Effector CD8-positive, alpha-beta T cell (primary cell): ENCODE results near the gene POU6F1.
"Not testable (repeated sequence)": the region's sequence is repeated elsewhere in the genome, so short reads cannot be mapped to it uniquely, and the experiment has no call there.

Source experiments
- DNase-seq: peaks from one replicate; lab custom pipeline; 2025; lab: John Stamatoyannopoulos, UW

Gene POU6F1

GRCh38 chr12:51227962-51228361, 10.1 kb upstream of the POU6F1 start:
- no peak for DNase-seq

GRCh38 chr12:51227112-51227511, 9.2 kb upstream of the POU6F1 start:
- DNase-seq: not testable (repeated sequence)

GRCh38 chr12:51225771-51226170, 7.9 kb upstream of the POU6F1 start:
- no peak for DNase-seq

GRCh38 chr12:51225234-51225633, 7.4 kb upstream of the POU6F1 start:
- no peak for DNase-seq

GRCh38 chr12:51224625-51225024, 6.8 kb upstream of the POU6F1 start:
- DNase-seq: no peak

GRCh38 chr12:51222461-51222860, 4.6 kb upstream of the POU6F1 start:
- no peak for DNase-seq

GRCh38 chr12:51219857-51220256, 2.0 kb upstream of the POU6F1 start:
- DNase-seq: not testable (repeated sequence)

GRCh38 chr12:51219322-51219721, 1.5 kb upstream of the POU6F1 start:
- DNase-seq: no peak

GRCh38 chr12:51218607-51219161, 822 bp upstream of the POU6F1 start:
- DNase-seq: no peak

GRCh38 chr12:51217133-51217967, 512 bp downstream of the POU6F1 start:
- DNase-seq: peak; percentile 46

- no peak for DNase-seq
These were observed 1.2 kb downstream of the POU6F1 start for GRCh38 chr12:51216642-51217041.

- no peak for DNase-seq
These were observed 3.0 kb downstream of the POU6F1 start for GRCh38 chr12:51214895-51215294.

- no peak for DNase-seq
These were observed 7.0 kb downstream of the POU6F1 start for GRCh38 chr12:51210690-51211395.

- DNase-seq: no peak
These were observed 8.6 kb downstream of the POU6F1 start for GRCh38 chr12:51209259-51209658.

GRCh38 chr12:51208016-51208660, 9.7 kb downstream of the POU6F1 start:
- no peak for DNase-seq

- no peak for DNase-seq
These were observed 12.5 kb downstream of the POU6F1 start for GRCh38 chr12:51205350-51205749.

- DNase-seq: no peak
These were observed 15.1 kb downstream of the POU6F1 start for GRCh38 chr12:51202718-51203117.

- DNase-seq: no peak
These were observed 17.1 kb downstream of the POU6F1 start for GRCh38 chr12:51200806-51201205.

GRCh38 chr12:51200156-51200555, 17.7 kb downstream of the POU6F1 start:
- no peak for DNase-seq

- no peak for DNase-seq
These were observed 18.4 kb downstream of the POU6F1 start for GRCh38 chr12:51199366-51199945.

- no peak for DNase-seq
These were observed 19.1 kb downstream of the POU6F1 start for GRCh38 chr12:51198568-51199365.
